SHP77 treated with DMSO at 0.1 percent for 48 hours (cell line): ENCODE results near the gene KLK5.
"Not testable (repeated sequence)": the region's sequence is repeated elsewhere in the genome, so short reads cannot be mapped to it uniquely, and the experiment has no call there.

Source experiments
- DNase-seq: peaks from one replicate; lab custom pipeline; 2025; lab: John Stamatoyannopoulos, UW

Gene KLK5

DNA sequence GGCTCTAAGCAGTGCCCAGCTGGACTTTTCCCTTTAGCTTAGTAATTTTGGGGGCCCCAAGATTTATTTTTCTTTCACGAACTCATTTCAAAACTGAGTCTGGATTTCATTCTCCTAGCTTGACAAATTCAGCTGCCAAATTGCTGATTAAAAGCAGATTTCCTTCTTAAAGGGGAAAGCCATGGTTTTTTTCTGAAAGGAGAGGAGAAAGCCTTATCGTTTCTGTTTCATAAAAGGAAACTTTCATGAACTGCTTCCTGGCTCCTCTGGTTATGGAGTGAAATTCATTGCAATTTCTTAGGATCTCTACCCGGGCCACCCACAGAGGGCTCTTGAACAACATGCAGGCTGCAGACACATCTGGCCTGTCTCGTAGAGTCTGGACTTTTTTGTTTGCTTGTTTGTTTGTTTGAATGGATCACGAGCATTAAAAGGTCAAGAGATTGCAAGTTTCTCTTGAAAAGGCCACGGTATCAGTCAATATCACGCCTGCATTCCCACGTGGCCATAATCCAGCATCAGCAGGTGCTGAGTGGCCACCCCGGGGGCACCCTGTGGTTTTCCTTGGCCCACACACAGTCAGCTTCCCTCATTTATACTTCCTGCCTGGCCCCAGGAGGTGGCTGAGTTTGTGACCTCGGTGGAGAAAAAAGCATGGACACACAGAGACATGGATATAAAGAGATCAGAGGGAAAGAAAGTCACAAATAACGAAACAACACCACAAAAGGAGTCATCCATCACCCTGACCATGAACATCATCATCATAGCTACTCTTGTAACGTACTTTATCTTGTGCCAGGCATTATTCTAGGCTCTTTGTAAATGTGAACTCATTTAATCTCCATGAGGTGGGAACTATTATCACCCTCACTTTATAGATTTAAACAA is 31.2 kb downstream of the KLK5 start:
- no peak for DNase-seq

- DNase-seq: no peak
Observed at GRCh38 chr19:50916069-50916468, 36.8 kb downstream of the KLK5 start.

DNA sequence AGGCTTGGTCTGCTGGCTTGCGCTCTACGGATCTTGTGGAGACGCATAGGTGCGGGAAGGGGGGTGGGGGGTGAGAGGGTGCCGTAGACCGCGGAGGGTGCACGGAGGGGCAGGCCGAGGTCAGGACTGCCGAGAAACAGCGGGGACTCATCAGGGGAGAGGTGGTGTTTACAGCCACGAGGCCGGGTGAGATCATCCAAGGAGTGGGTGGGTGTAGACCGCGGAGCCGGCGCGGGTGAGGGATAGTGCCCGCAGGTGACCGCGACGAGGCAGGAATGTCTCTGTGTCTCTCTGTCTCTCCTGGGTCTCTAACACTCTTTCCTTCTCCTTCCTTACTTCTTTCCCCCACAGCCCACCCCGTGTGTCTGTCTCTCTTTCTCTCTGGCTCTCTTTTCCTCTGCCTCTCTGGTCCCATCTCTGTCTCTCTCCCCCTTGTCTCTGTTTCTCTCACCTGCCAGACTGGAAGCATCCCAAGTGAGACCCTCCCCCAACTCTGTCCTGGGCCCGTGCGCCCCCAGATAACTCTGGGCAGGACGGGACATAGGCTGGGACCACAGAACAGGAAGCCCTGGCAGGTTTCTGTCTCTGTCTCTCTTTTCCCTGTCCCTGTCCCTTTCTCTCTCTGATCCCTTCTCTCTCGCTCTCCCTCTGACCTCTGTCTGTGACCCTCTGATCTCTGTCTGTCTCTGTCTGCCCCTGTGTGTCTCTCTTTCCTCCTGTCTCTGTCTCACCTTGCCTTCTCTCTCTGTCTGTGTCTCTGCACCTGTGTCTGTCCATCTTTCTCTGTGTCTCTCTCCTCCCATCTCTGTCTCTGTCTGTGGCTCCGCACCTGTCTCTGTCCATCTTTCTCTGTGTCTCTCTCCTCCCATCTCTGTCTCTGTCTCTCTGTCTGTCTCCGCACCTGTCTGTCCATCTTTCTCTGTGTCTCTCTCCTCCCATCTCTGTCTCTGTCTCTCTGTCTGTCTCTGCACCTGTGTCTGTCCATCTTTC is 39.8 kb downstream of the KLK5 start:
- DNase-seq: no peak

- no peak for DNase-seq
Observed at GRCh38 chr19:50912102-50912599, 40.7 kb downstream of the KLK5 start.

DNA sequence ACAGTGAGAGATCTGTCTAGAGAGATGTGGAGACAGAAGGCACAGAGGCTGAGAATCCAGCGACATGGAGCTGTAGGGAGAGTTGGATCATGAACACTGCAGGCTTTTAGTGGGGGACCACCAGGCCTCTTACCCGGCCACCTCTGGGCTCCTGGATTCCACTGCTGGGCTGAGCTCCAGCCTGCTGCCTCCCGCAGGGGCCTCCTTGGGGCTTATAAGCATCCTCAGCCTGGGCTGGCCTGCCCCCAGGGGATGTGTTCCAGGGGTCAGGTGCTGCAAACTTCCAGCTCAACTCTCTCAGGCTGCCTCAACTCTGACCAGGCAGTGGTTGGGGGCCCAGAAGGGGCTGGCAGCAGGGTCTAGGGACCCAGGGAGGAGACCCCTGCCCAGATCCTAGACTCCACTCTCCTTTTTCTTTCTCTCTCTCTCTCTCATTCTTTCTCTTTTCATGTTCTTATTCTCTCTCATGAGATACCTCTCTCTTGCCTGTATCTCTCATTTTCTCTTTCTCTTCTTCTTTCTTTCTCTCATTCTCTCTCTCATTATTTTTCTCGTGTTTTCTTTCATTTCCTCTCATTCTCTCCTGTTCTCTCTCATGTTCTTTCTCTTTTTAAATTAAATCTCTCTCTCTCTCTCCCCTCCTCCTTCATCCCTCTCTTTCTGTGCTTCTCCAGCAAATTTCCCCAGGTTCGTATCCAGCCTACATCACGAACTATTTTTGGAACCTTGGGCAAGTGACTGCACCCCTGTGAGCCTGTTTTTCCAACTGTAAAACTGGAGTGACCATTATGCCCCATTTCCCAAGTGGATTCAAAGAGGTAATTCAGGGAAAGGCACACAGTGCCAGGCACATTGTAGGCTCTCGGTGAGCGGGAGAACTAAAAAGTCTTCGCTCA is 41.4 kb downstream of the KLK5 start, which contains the start of gene KLK4:
TSS of gene KLK4 (minus strand) at position 190 of the 896 bp plus-strand sequence. CDS start 657 bp downstream, outside the sequence.
- no peak for DNase-seq

DNA sequence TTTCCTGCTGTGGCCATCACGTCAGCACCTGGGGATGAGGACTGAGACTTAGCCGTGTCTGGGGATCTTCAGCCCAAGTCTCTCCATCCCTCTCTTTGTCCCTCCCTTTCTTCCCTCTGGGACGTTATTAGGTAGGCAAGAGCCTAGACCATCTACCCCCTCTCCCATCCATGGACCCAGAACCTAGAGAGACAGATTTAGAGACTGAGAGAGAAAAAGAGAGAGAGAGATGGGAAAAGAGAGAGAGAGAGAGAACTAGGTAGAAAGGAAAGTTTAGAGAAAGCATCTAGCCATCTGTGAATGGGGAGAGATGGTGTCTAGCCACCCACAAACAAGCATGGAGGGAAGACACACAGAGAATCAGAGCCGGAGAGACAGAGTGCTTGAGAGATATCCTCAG is 42.1 kb downstream of the KLK5 start:
- DNase-seq: no peak

DNA sequence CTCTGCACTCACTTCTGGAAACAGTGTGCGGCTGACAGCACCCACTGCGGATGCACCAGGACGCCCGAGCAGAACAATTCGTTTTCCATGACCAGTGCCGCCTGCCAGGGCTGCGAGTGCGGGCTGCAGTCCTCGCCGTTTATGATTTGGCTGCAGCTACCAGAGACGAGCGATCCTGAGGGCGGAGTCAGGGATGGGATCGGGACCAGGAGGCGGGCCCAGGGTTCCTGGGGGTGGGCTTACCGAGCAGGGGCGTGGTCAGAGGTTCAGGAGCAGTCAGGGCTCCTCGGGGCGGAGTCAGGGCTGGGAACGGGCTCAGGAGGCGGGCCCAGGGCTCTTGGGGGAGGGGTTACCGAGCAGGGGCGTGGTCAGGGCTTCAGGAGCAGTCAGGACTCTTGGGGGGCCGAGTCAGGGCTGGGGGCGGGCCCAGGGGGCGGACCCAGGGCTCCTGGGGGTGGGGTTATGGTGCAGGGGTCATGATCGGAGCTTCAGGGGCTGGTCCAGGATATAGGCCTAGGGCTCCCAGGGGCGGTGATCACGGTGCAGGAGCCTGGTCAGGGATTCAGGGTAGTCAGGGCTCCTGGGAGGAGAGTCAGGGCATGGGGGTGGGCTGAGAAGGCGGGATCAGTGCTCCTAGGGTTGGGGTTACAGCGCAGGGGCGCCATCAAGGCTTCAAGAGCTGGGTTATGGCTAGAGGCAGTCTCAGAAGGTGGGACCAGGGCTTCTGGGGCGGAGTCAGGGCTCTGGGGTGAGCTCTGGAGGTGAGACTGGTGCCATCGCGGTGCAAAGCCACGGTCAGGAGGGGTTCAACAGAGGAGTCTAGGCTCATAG is 43.4 kb downstream of the KLK5 start:
- DNase-seq: peak; percentile 38

- no peak for DNase-seq
Observed at GRCh38 chr19:50908336-50908735, 44.5 kb downstream of the KLK5 start.

DNA sequence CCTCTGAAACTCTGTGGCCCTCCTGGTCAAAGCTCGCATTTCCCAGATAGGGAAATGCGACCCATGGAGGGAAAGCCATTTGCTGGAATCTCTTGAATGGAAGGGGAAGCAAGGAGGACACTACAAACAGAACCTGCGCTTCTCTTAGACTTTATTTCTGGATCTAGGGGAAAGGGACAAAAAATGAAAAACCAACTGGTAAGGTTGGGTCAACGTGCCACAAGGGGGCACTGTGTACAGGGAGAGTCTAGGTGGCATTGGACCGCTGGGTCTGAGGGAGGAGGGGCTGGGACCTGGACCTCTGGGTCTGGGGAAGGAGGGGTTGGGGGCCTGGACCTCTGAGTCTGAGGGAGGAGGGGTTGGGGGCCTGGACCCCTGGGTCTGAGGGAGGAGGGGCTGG is 46.6 kb downstream of the KLK5 start:
- DNase-seq: no peak

GRCh38 chr19:50902640-50903039 is 50.2 kb downstream of the KLK5 start:
- DNase-seq: no peak

DNA sequence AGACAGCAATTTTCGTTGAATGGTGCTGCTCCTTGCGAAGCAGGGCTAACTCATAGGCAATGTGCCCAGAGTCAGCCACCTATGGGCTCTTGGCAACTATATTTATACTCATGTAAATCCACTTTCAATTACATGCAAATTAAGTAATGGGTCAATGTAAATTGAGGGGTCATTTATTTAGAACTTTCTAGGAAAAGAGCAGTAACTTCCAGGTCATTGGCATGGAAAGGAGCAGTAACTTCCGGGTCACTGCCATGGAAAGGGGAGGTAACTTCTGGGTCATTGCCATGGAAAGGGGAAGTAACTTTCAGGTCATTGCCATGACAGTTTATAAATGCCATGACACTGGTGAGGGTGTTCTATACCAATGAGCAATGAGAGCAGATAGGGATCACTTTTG is 53.3 kb downstream of the KLK5 start:
- DNase-seq: no peak

- DNase-seq: no peak
Observed at GRCh38 chr19:50898018-50898417, 54.8 kb downstream of the KLK5 start.

GRCh38 chr19:50897612-50898011 is 55.2 kb downstream of the KLK5 start:
- no peak for DNase-seq

DNA sequence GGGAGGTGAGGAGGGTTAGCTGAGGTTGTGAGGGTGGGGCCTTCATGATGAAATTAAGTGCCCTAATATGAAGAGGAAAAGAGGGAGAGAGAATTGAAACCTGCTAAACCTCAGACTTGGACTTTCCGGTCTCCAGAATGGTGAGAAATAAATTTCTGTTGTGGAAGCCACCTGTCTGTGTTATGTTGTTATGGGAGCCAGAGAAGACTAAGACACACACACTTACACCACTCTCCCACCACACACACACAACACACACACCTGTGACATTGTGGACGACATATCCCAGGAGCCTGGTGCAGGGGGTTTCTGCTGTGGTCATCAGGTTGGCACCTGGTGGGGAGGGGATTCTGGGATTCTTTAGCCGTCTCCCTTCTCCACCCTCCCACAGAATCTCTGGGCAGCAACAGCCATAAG is 55.6 kb downstream of the KLK5 start:
- DNase-seq: no peak

- peak; percentile 55 for DNase-seq
Observed at GRCh38 chr19:50896591-50897190, 56.1 kb downstream of the KLK5 start.

DNA sequence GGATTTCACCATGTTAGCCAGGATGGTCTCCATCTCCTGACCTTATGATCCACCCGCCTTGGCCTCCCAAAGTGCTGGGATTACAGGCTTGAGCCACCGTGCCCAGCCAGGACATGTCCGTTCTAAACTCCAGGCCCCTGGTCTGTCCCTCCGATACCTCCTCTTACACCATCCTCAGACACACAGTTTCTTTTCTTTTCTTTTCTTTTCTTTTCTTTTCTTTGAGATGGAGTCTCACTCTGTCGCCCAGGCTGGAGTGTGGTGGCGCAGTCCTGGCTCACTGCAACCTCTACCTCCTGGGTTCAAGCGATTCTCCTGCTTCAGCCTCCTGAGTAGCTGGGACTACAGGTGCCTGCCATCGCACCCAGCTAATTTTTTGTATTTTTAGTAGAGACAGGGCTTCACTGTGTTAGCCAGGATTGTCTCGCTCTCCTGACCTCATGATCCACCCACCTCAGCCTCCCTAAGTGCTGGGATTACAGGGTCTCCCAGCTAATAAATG is 56.7 kb downstream of the KLK5 start:
- not testable (repeated sequence) for DNase-seq

- no peak for DNase-seq
Observed at GRCh38 chr19:50894478-50895356, 58.1 kb downstream of the KLK5 start.
